ENCODE results near the gene ADGRF1.

Gene ADGRF1

GRCh38 chr6:47027315-47027714 is 14.8 kb downstream of the ADGRF1 start:
- 100% methylated on average over 1 of the region's 3 CpGs for WGBS (ENCODE audit: insufficient coverage)
- H3K36me3 ChIP-seq (ENCODE audit: control insufficient read depth in 4 of 4, insufficient read depth in 4 of 4, low read length in 3 of 4): no peaks in the 10 kb centered on the region
- ChIA-PET CTCF (no interaction called here), POLR2A (no interaction called here)
- H3K9me3 ChIP-seq (ENCODE audit: control extremely low read depth in 1 of 5, control insufficient read depth in 4 of 5, insufficient read depth in 2 of 5, low read depth in 1 of 5, low read length in 4 of 5): no peaks in the 10 kb centered on the region
- H3K4me1 ChIP-seq (ENCODE audit: control extremely low read depth in 1 of 4, control insufficient read depth in 4 of 4, insufficient read depth in 4 of 4, low read length in 3 of 4): peaks cover 2 to 7% (median 4%) of the 10 kb centered on the region in 4 experiments
- H3K4me3 ChIP-seq (ENCODE audit: control insufficient read depth in 1 of 7, extremely low read depth in 1 of 7, insufficient read depth in 4 of 7, low read depth in 2 of 7, low read length in 6 of 7): no peak overlapping the region
- H3K27ac ChIP-seq (ENCODE audit: insufficient read depth in 1 of 2, low read depth in 1 of 2, low read length in 2 of 2, poor library complexity in 1 of 2, severe bottlenecking in 2 of 2): no peak overlapping the region
- no peak for DNase-seq
- no peaks in the 10 kb centered on the region for H3K27me3 ChIP-seq (replicated peaks in 2 of 5; ENCODE audit: control insufficient read depth in 4 of 5, insufficient read depth in 5 of 5, low read length in 4 of 5)

GRCh38 chr6:47026679-47027078 is 15.5 kb downstream of the ADGRF1 start:
- H3K4me3 ChIP-seq (ENCODE audit: control insufficient read depth in 1 of 7, extremely low read depth in 1 of 7, insufficient read depth in 4 of 7, low read depth in 2 of 7, low read length in 6 of 7): no peak overlapping the region
- POLR2A ChIA-PET: no interaction called here
- 100% methylated on average over 3 of the region's 5 CpGs for WGBS (ENCODE audit: insufficient coverage)
- DNase-seq: no peak
- H3K27ac ChIP-seq (ENCODE audit: insufficient read depth in 1 of 2, low read depth in 1 of 2, low read length in 2 of 2, poor library complexity in 1 of 2, severe bottlenecking in 2 of 2): no peak overlapping the region
- no peaks in the 10 kb centered on the region for H3K9me3 ChIP-seq (ENCODE audit: control extremely low read depth in 1 of 5, control insufficient read depth in 4 of 5, insufficient read depth in 2 of 5, low read depth in 1 of 5, low read length in 4 of 5)
- no peaks in the 10 kb centered on the region for H3K27me3 ChIP-seq (replicated peaks in 2 of 5; ENCODE audit: control insufficient read depth in 4 of 5, insufficient read depth in 5 of 5, low read length in 4 of 5)
- CTCF ChIA-PET: interaction anchor here (1.5 kb wide), 1 partner anchor 21 kb away, joined by 3 read pairs; no protein-coding TSS in a partner anchor
- no peaks in the 10 kb centered on the region for H3K36me3 ChIP-seq (ENCODE audit: control insufficient read depth in 4 of 4, insufficient read depth in 4 of 4, low read length in 3 of 4)
- H3K4me1 ChIP-seq (ENCODE audit: control extremely low read depth in 1 of 4, control insufficient read depth in 4 of 4, insufficient read depth in 4 of 4, low read length in 3 of 4): peaks cover 2 to 7% (median 5%) of the 10 kb centered on the region in 4 experiments

GRCh38 chr6:47023573-47023972 is 18.6 kb downstream of the ADGRF1 start:
- POLR2A ChIA-PET: no interaction called here
- Histone ChIP-seq H3K36me3 (ENCODE audit: control insufficient read depth in 4 of 4, insufficient read depth in 4 of 4, low read length in 3 of 4) (no peaks in the 10 kb centered on the region), H3K27me3 (replicated peaks in 2 of 5; ENCODE audit: control insufficient read depth in 4 of 5, insufficient read depth in 5 of 5, low read length in 4 of 5) (no peaks in the 10 kb centered on the region), H3K9me3 (ENCODE audit: control extremely low read depth in 1 of 5, control insufficient read depth in 4 of 5, insufficient read depth in 2 of 5, low read depth in 1 of 5, low read length in 4 of 5) (no peaks in the 10 kb centered on the region), H3K4me3 (ENCODE audit: control insufficient read depth in 1 of 7, extremely low read depth in 1 of 7, insufficient read depth in 4 of 7, low read depth in 2 of 7, low read length in 6 of 7) (no peak overlapping the region), H3K4me1 (ENCODE audit: control extremely low read depth in 1 of 4, control insufficient read depth in 4 of 4, insufficient read depth in 4 of 4, low read length in 3 of 4) (peaks cover 2 to 7% (median 5%) of the 10 kb centered on the region in 4 experiments), H3K27ac (ENCODE audit: insufficient read depth in 1 of 2, low read depth in 1 of 2, low read length in 2 of 2, poor library complexity in 1 of 2, severe bottlenecking in 2 of 2) (no peak overlapping the region)
- peak in 1 of 3 donors; percentile 36 for DNase-seq
- WGBS (ENCODE audit: insufficient coverage): no CpG with 5 or more reads among the region's 1 CpG
- CTCF ChIA-PET: interaction anchor here (1.6 to 1.9 kb wide), 2 partner anchors 8 to 12 kb away, joined by 4 to 6 read pairs; no protein-coding TSS in a partner anchor

DNA sequence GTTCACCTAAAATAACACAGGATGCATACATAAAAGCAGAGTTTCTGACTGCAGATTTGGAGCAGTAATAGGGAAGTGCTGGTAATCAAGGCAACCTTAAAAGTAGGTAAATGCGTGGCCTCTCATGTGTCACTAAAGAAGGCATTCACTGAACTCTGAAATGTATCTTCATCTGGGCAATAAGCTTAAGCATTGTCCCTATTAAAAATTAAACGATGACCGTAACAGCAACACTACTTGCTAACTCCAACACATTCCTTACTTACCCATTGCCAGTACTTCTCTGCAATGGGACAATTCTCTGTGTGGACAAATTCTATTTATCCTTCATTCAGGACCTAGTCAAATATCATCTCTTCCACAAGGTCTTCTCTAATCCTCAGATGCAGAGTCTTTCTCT is 19.9 kb downstream of the ADGRF1 start:
- peaks cover 2 to 8% (median 5%) of the 10 kb centered on the region in 4 experiments for H3K4me1 ChIP-seq (ENCODE audit: control extremely low read depth in 1 of 4, control insufficient read depth in 4 of 4, insufficient read depth in 4 of 4, low read length in 3 of 4)
- H3K27me3 ChIP-seq (replicated peaks in 2 of 5; ENCODE audit: control insufficient read depth in 4 of 5, insufficient read depth in 5 of 5, low read length in 4 of 5): no peaks in the 10 kb centered on the region
- ChIA-PET POLR2A (no interaction called here), CTCF (interaction anchor here (1.9 kb wide), 1 partner anchor 9 kb away, joined by 4 read pairs; no protein-coding TSS in a partner anchor)
- no peak overlapping the region for H3K27ac ChIP-seq (ENCODE audit: insufficient read depth in 1 of 2, low read depth in 1 of 2, low read length in 2 of 2, poor library complexity in 1 of 2, severe bottlenecking in 2 of 2)
- 93% methylated on average over 3 of the region's 3 CpGs for WGBS (ENCODE audit: insufficient coverage)
- DNase-seq: no peak
- H3K4me3 ChIP-seq (ENCODE audit: control insufficient read depth in 1 of 7, extremely low read depth in 1 of 7, insufficient read depth in 4 of 7, low read depth in 2 of 7, low read length in 6 of 7): no peak overlapping the region
- no peaks in the 10 kb centered on the region for H3K9me3 ChIP-seq (ENCODE audit: control extremely low read depth in 1 of 5, control insufficient read depth in 4 of 5, insufficient read depth in 2 of 5, low read depth in 1 of 5, low read length in 4 of 5)
- no peaks in the 10 kb centered on the region for H3K36me3 ChIP-seq (ENCODE audit: control insufficient read depth in 4 of 4, insufficient read depth in 4 of 4, low read length in 3 of 4)

GRCh38 chr6:47019941-47020340 is 22.2 kb downstream of the ADGRF1 start:
- ChIA-PET CTCF (no interaction called here), POLR2A (no interaction called here)
- no peak overlapping the region for H3K27ac ChIP-seq (ENCODE audit: insufficient read depth in 1 of 2, low read depth in 1 of 2, low read length in 2 of 2, poor library complexity in 1 of 2, severe bottlenecking in 2 of 2)
- peaks cover 4 to 29% (median 8%) of the 10 kb centered on the region in 4 experiments for H3K4me1 ChIP-seq (ENCODE audit: control extremely low read depth in 1 of 4, control insufficient read depth in 4 of 4, insufficient read depth in 4 of 4, low read length in 3 of 4)
- H3K27me3 ChIP-seq (replicated peaks in 2 of 5; ENCODE audit: control insufficient read depth in 4 of 5, insufficient read depth in 5 of 5, low read length in 4 of 5): no peaks in the 10 kb centered on the region
- no peaks in the 10 kb centered on the region for H3K36me3 ChIP-seq (ENCODE audit: control insufficient read depth in 4 of 4, insufficient read depth in 4 of 4, low read length in 3 of 4)
- no peak for DNase-seq
- no peak overlapping the region for H3K4me3 ChIP-seq (ENCODE audit: control insufficient read depth in 1 of 7, extremely low read depth in 1 of 7, insufficient read depth in 4 of 7, low read depth in 2 of 7, low read length in 6 of 7)
- WGBS (ENCODE audit: insufficient coverage): 94% methylated on average over 5 of the region's 5 CpGs
- no peaks in the 10 kb centered on the region for H3K9me3 ChIP-seq (ENCODE audit: control extremely low read depth in 1 of 5, control insufficient read depth in 4 of 5, insufficient read depth in 2 of 5, low read depth in 1 of 5, low read length in 4 of 5)

- CTCF ChIA-PET: interaction anchor here (2.1 to 2.4 kb wide), 3 partner anchors 16 to 18 kb away, joined by 6 to 10 read pairs (median 8); no protein-coding TSS in a partner anchor
- no peaks in the 10 kb centered on the region for H3K27me3 ChIP-seq (replicated peaks in 2 of 5; ENCODE audit: control insufficient read depth in 4 of 5, insufficient read depth in 5 of 5, low read length in 4 of 5)
- POLR2A ChIA-PET: interaction anchor here (0.5 to 0.6 kb wide), 2 partner anchors 15 to 430 kb away, joined by 3 read pairs; no protein-coding TSS in a partner anchor
- no peaks in the 10 kb centered on the region for H3K36me3 ChIP-seq (ENCODE audit: control insufficient read depth in 4 of 4, insufficient read depth in 4 of 4, low read length in 3 of 4)
- DNase-seq: no peak
- H3K4me3 ChIP-seq (ENCODE audit: control insufficient read depth in 1 of 7, extremely low read depth in 1 of 7, insufficient read depth in 4 of 7, low read depth in 2 of 7, low read length in 6 of 7): no peak overlapping the region
- no peak overlapping the region for H3K27ac ChIP-seq (ENCODE audit: insufficient read depth in 1 of 2, low read depth in 1 of 2, low read length in 2 of 2, poor library complexity in 1 of 2, severe bottlenecking in 2 of 2)
- 100% methylated on average over 1 of the region's 2 CpGs for WGBS (ENCODE audit: insufficient coverage)
- H3K9me3 ChIP-seq (ENCODE audit: control extremely low read depth in 1 of 5, control insufficient read depth in 4 of 5, insufficient read depth in 2 of 5, low read depth in 1 of 5, low read length in 4 of 5): no peaks in the 10 kb centered on the region
- H3K4me1 ChIP-seq (ENCODE audit: control extremely low read depth in 1 of 4, control insufficient read depth in 4 of 4, insufficient read depth in 4 of 4, low read length in 3 of 4): peaks cover 0 to 22% (median 4%) of the 10 kb centered on the region in 4 experiments
Measured at GRCh38 chr6:47016909-47017308, 25.2 kb downstream of the ADGRF1 start.

GRCh38 chr6:47016261-47016660 is 25.9 kb downstream of the ADGRF1 start:
- Histone ChIP-seq H3K36me3 (ENCODE audit: control insufficient read depth in 4 of 4, insufficient read depth in 4 of 4, low read length in 3 of 4) (no peaks in the 10 kb centered on the region), H3K4me3 (ENCODE audit: control insufficient read depth in 1 of 7, extremely low read depth in 1 of 7, insufficient read depth in 4 of 7, low read depth in 2 of 7, low read length in 6 of 7) (no peak overlapping the region), H3K27ac (ENCODE audit: insufficient read depth in 1 of 2, low read depth in 1 of 2, low read length in 2 of 2, poor library complexity in 1 of 2, severe bottlenecking in 2 of 2) (peak overlapping the region in 1 of 2 experiments; percentile 4), H3K9me3 (ENCODE audit: control extremely low read depth in 1 of 5, control insufficient read depth in 4 of 5, insufficient read depth in 2 of 5, low read depth in 1 of 5, low read length in 4 of 5) (no peaks in the 10 kb centered on the region), H3K4me1 (ENCODE audit: control extremely low read depth in 1 of 4, control insufficient read depth in 4 of 4, insufficient read depth in 4 of 4, low read length in 3 of 4) (peaks cover 0 to 22% (median 4%) of the 10 kb centered on the region in 4 experiments), H3K27me3 (replicated peaks in 2 of 5; ENCODE audit: control insufficient read depth in 4 of 5, insufficient read depth in 5 of 5, low read length in 4 of 5) (no peaks in the 10 kb centered on the region)
- CTCF ChIA-PET: interaction anchor here (2.1 to 2.4 kb wide), 2 partner anchors 16 kb away, joined by 6 to 8 read pairs; no protein-coding TSS in a partner anchor
- WGBS (ENCODE audit: insufficient coverage): 26% methylated on average over 4 of the region's 4 CpGs
- peak in 2 of 3 donors; percentile 47 to 59 for DNase-seq
- POLR2A ChIA-PET: interaction anchor here (0.5 to 0.6 kb wide), 2 partner anchors 14 to 429 kb away, joined by 3 read pairs; no protein-coding TSS in a partner anchor
